D341Med (cell line): ENCODE measurements around the gene FREY1.
"Not testable (repeated sequence)": the region's sequence is repeated elsewhere in the genome, so short reads cannot be mapped to it uniquely, and the experiment has no call there.

ENCODE experiments used
- DNase-seq: peaks from one replicate; pipeline ENCODE4 v3.0.0; 2012; ENCODE audit warnings: low spot score

FREY1 gene

GRCh38 chr11:45913942-45914635, 7.0 kb upstream of the FREY1 start:
- no peak for DNase-seq

- no peak for DNase-seq
These were observed 6.4 kb upstream of the FREY1 start for GRCh38 chr11:45913514-45913913.

GRCh38 chr11:45910623-45911022, 3.6 kb upstream of the FREY1 start:
- no peak for DNase-seq

GRCh38 chr11:45909594-45910475, 2.8 kb upstream of the FREY1 start:
- no peak for DNase-seq

- no peak for DNase-seq
These were observed 870 bp upstream of the FREY1 start for GRCh38 chr11:45907911-45908370.

GRCh38 chr11:45906096-45906682, 882 bp downstream of the FREY1 start:
- DNase-seq = no peak

- not testable (repeated sequence) for DNase-seq
These were observed 1.5 kb downstream of the FREY1 start for GRCh38 chr11:45905576-45905975.

- no peak for DNase-seq
These were observed 2.0 kb downstream of the FREY1 start for GRCh38 chr11:45905095-45905494.

- no peak for DNase-seq
These were observed 2.7 kb downstream of the FREY1 start for GRCh38 chr11:45904309-45904915.

- no peak for DNase-seq
These were observed 4.4 kb downstream of the FREY1 start for GRCh38 chr11:45902452-45903380.

GRCh38 chr11:45901626-45902025, 5.4 kb downstream of the FREY1 start:
- DNase-seq = no peak

GRCh38 chr11:45900916-45901617, 6.0 kb downstream of the FREY1 start:
- DNase-seq = no peak

- peak; percentile 57 for DNase-seq
These were observed 6.8 kb downstream of the FREY1 start for GRCh38 chr11:45900175-45900800.

GRCh38 chr11:45899448-45900174, 7.5 kb downstream of the FREY1 start:
- peak; percentile 92 for DNase-seq

GRCh38 chr11:45899086-45899447, 8.0 kb downstream of the FREY1 start:
- no peak for DNase-seq

- DNase-seq = no peak
These were observed 9.5 kb downstream of the FREY1 start for GRCh38 chr11:45897556-45897955.

GRCh38 chr11:45896422-45896984, 10.6 kb downstream of the FREY1 start:
- DNase-seq = peak; percentile 65

GRCh38 chr11:45895553-45896259, 11.4 kb downstream of the FREY1 start:
- no peak for DNase-seq
